ENCODE results near the gene AFF1.

The AFF1 gene

DNA sequence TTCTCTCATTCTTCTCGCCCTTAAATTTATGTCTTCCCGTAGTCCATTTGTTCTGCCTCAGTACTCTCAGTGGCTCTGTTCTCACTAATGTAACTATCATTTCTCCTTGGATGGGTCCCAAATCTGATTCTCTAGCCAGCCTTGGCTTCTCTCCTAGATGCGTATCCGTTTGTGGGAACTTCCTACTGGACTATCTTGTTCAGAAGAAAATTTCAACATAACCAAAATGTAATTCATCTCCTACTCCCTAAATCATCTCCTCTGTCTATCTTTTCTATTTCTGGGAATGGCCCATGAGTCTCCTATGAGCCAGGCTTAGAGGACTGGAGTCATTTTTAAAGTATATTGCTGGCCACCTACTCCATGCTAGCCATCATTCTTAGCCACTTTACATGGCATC lies 38.2 kb upstream of the AFF1 start:
- no peak overlapping the region for H2AK5ac ChIP-seq (ENCODE audit: low read depth, low read length)
- H3K27ac ChIP-seq (replicated peaks; ENCODE audit: low read length), result no peak overlapping the region
- H3K4ac ChIP-seq (ENCODE audit: low read length), result no peak overlapping the region
- no peak overlapping the region for H3K14ac ChIP-seq (ENCODE audit: low read length)
- H3K9me3 ChIP-seq (replicated peaks in 1 of 2; ENCODE audit: control insufficient read depth in 2 of 2, insufficient read depth in 1 of 2, low read depth in 1 of 2, low read length in 2 of 2), result no peaks in the 10 kb centered on the region
- peaks cover 2 to 8% of the 10 kb centered on the region in 2 donors for H3K4me1 ChIP-seq (ENCODE audit: control insufficient read depth in 2 of 2, insufficient read depth in 1 of 2, low read depth in 1 of 2, low read length in 2 of 2)
- H3K27me3 ChIP-seq (ENCODE audit: control insufficient read depth in 3 of 3, insufficient read depth in 3 of 3, low read depth in 1 of 3, low read length in 3 of 3), result no peaks in the 10 kb centered on the region
- no peak overlapping the region for H3K9ac ChIP-seq (ENCODE audit: low read depth, low read length, poor library complexity)
- H3K4me2 ChIP-seq (ENCODE audit: insufficient read depth, low read length, poor library complexity, severe bottlenecking), result no peak overlapping the region
- H2BK5ac ChIP-seq (ENCODE audit: low read length), result no peak overlapping the region
- DNase-seq (ENCODE audit: low spot score), result no peak
- no peak overlapping the region for H2BK12ac ChIP-seq (ENCODE audit: low read length)
- H3K23ac ChIP-seq (ENCODE audit: low read depth, low read length, poor library complexity), result no peak overlapping the region
- no peaks in the 10 kb centered on the region for H3K36me3 ChIP-seq (replicated peaks in 1 of 2; ENCODE audit: control insufficient read depth in 2 of 2, insufficient read depth in 2 of 2, low read length in 2 of 2)
- no peaks in the 10 kb centered on the region for H3K79me1 ChIP-seq (ENCODE audit: low read depth, low read length)
- no CpG with 5 or more reads among the region's 4 CpGs for WGBS, 2 donors (ENCODE audit: extremely low coverage in 2 of 2, insufficient read length in 2 of 2, insufficient replicate concordance in 1 of 2)
- H4K91ac ChIP-seq (ENCODE audit: low read depth, low read length, poor library complexity), result no peak overlapping the region
- H3K18ac ChIP-seq (ENCODE audit: low read length), result no peak overlapping the region
- no peak overlapping the region for H2BK15ac ChIP-seq (ENCODE audit: low read length)
- H2AFZ ChIP-seq (ENCODE audit: low read length), result no peak overlapping the region
- no peak overlapping the region for H4K8ac ChIP-seq (ENCODE audit: low read depth, low read length)
- no peak overlapping the region for H3K4me3 ChIP-seq (ENCODE audit: low read length in 2 of 2)
- no peak overlapping the region for H2BK120ac ChIP-seq (ENCODE audit: low read depth, low read length)

DNA sequence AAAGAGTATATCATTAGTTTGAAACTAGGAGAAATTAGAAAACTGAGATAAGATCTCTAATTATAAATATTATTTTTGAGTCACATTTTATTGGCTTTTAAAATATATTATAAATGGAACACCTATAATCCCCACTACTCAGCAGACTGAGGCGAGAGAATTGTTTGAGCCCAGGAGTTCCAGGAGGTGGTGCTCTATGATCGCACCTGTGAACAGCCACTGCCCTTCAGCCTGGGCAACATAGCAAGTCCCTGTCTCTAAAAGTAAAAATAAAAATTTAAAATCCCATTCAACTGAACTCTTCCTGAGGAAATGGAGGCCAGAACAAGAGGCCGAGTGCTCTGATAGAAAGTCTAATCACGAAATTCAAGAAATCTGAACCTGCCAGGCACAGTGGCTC lies 36.2 kb upstream of the AFF1 start:
- H3K4me1 ChIP-seq (ENCODE audit: control insufficient read depth in 2 of 2, insufficient read depth in 1 of 2, low read depth in 1 of 2, low read length in 2 of 2), result no peaks in the 10 kb centered on the region
- no peak overlapping the region for H2BK120ac ChIP-seq (ENCODE audit: low read depth, low read length)
- no peak overlapping the region for H3K14ac ChIP-seq (ENCODE audit: low read length)
- H3K27ac ChIP-seq (replicated peaks; ENCODE audit: low read length), result no peak overlapping the region
- no peak overlapping the region for H4K8ac ChIP-seq (ENCODE audit: low read depth, low read length)
- no CpG with 5 or more reads among the region's 4 CpGs for WGBS, 2 donors (ENCODE audit: extremely low coverage in 2 of 2, insufficient read length in 2 of 2, insufficient replicate concordance in 1 of 2)
- DNase-seq (ENCODE audit: low spot score), result no peak
- H3K23ac ChIP-seq (ENCODE audit: low read depth, low read length, poor library complexity), result no peak overlapping the region
- no peaks in the 10 kb centered on the region for H3K79me1 ChIP-seq (ENCODE audit: low read depth, low read length)
- H4K91ac ChIP-seq (ENCODE audit: low read depth, low read length, poor library complexity), result no peak overlapping the region
- no peak overlapping the region for H3K4ac ChIP-seq (ENCODE audit: low read length)
- H3K9me3 ChIP-seq (replicated peaks in 1 of 2; ENCODE audit: control insufficient read depth in 2 of 2, insufficient read depth in 1 of 2, low read depth in 1 of 2, low read length in 2 of 2), result no peaks in the 10 kb centered on the region
- H3K36me3 ChIP-seq (replicated peaks in 1 of 2; ENCODE audit: control insufficient read depth in 2 of 2, insufficient read depth in 2 of 2, low read length in 2 of 2), result no peaks in the 10 kb centered on the region
- H2AFZ ChIP-seq (ENCODE audit: low read length), result no peak overlapping the region
- no peak overlapping the region for H3K9ac ChIP-seq (ENCODE audit: low read depth, low read length, poor library complexity)
- H3K4me3 ChIP-seq (ENCODE audit: low read length in 2 of 2), result no peak overlapping the region
- no peak overlapping the region for H2AK5ac ChIP-seq (ENCODE audit: low read depth, low read length)
- H2BK12ac ChIP-seq (ENCODE audit: low read length), result no peak overlapping the region
- no peak overlapping the region for H3K4me2 ChIP-seq (ENCODE audit: insufficient read depth, low read length, poor library complexity, severe bottlenecking)
- no peak overlapping the region for H2BK15ac ChIP-seq (ENCODE audit: low read length)
- H3K27me3 ChIP-seq (ENCODE audit: control insufficient read depth in 3 of 3, insufficient read depth in 3 of 3, low read depth in 1 of 3, low read length in 3 of 3), result no peaks in the 10 kb centered on the region
- no peak overlapping the region for H3K18ac ChIP-seq (ENCODE audit: low read length)
- no peak overlapping the region for H2BK5ac ChIP-seq (ENCODE audit: low read length)

DNA sequence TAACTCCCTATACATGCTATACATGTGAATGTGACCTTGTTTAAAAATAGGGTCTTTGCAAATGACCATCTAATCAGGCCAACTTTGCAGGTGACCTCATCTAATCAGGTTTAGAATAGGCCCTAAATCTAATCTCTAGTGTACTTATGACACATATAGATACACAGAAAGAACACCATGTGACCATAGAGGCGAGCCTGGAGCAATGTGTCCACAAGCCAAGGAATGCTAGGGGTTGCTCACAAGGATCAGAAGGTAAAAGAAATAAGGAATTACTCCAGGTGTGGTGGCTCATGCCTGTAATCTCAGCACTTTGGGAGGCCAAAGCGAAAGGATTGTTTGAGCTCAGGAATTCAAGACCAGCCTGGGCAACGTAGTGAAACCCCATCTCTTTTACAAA lies 32.9 kb upstream of the AFF1 start:
- no peak overlapping the region for H2BK5ac ChIP-seq (ENCODE audit: low read length)
- no peak overlapping the region for H3K4ac ChIP-seq (ENCODE audit: low read length)
- no peaks in the 10 kb centered on the region for H3K9me3 ChIP-seq (replicated peaks in 1 of 2; ENCODE audit: control insufficient read depth in 2 of 2, insufficient read depth in 1 of 2, low read depth in 1 of 2, low read length in 2 of 2)
- no peak overlapping the region for H3K18ac ChIP-seq (ENCODE audit: low read length)
- no peak overlapping the region for H2AFZ ChIP-seq (ENCODE audit: low read length)
- DNase-seq (ENCODE audit: low spot score), result no peak
- H3K23ac ChIP-seq (ENCODE audit: low read depth, low read length, poor library complexity), result no peak overlapping the region
- no CpG with 5 or more reads among the region's 3 CpGs for WGBS, 2 donors (ENCODE audit: extremely low coverage in 2 of 2, insufficient read length in 2 of 2, insufficient replicate concordance in 1 of 2)
- no peak overlapping the region for H3K27ac ChIP-seq (replicated peaks; ENCODE audit: low read length)
- no peaks in the 10 kb centered on the region for H3K36me3 ChIP-seq (replicated peaks in 1 of 2; ENCODE audit: control insufficient read depth in 2 of 2, insufficient read depth in 2 of 2, low read length in 2 of 2)
- no peak overlapping the region for H3K4me3 ChIP-seq (ENCODE audit: low read length in 2 of 2)
- H3K4me1 ChIP-seq (ENCODE audit: control insufficient read depth in 2 of 2, insufficient read depth in 1 of 2, low read depth in 1 of 2, low read length in 2 of 2), result no peaks in the 10 kb centered on the region
- H4K91ac ChIP-seq (ENCODE audit: low read depth, low read length, poor library complexity), result no peak overlapping the region
- no peak overlapping the region for H3K4me2 ChIP-seq (ENCODE audit: insufficient read depth, low read length, poor library complexity, severe bottlenecking)
- H2AK5ac ChIP-seq (ENCODE audit: low read depth, low read length), result no peak overlapping the region
- no peaks in the 10 kb centered on the region for H3K79me1 ChIP-seq (ENCODE audit: low read depth, low read length)
- no peaks in the 10 kb centered on the region for H3K27me3 ChIP-seq (ENCODE audit: control insufficient read depth in 3 of 3, insufficient read depth in 3 of 3, low read depth in 1 of 3, low read length in 3 of 3)
- H2BK120ac ChIP-seq (ENCODE audit: low read depth, low read length), result no peak overlapping the region
- no peak overlapping the region for H3K14ac ChIP-seq (ENCODE audit: low read length)
- H2BK12ac ChIP-seq (ENCODE audit: low read length), result no peak overlapping the region
- no peak overlapping the region for H2BK15ac ChIP-seq (ENCODE audit: low read length)
- no peak overlapping the region for H3K9ac ChIP-seq (ENCODE audit: low read depth, low read length, poor library complexity)
- H4K8ac ChIP-seq (ENCODE audit: low read depth, low read length), result no peak overlapping the region

DNA sequence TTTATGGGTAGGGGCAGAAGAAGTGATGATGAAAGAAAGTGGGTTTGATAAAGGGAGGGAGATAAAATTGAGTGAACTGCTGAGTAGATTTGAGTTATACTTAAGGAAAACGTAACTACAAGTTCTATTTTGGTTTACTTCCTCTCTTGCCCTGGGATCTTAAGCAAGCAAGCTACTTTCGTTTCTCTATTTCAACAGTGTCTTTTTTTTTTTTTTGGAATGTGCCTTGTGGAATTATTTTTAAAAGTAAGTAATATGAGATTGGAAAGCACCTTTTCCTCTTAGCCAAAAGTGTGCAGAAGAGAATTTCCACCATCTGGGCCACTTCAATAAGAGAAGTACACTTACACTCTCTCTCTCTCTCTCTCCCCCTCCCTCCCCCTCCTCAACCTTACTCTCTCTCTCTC lies 26.6 kb upstream of the AFF1 start:
- Histone ChIP-seq H3K9me3 (replicated peaks in 1 of 2; ENCODE audit: control insufficient read depth in 2 of 2, insufficient read depth in 1 of 2, low read depth in 1 of 2, low read length in 2 of 2) (no peaks in the 10 kb centered on the region), H3K27me3 (ENCODE audit: control insufficient read depth in 3 of 3, insufficient read depth in 3 of 3, low read depth in 1 of 3, low read length in 3 of 3) (no peaks in the 10 kb centered on the region), H2BK120ac (ENCODE audit: low read depth, low read length) (no peak overlapping the region), H3K23ac (ENCODE audit: low read depth, low read length, poor library complexity) (no peak overlapping the region), H3K36me3 (replicated peaks in 1 of 2; ENCODE audit: control insufficient read depth in 2 of 2, insufficient read depth in 2 of 2, low read length in 2 of 2) (no peaks in the 10 kb centered on the region), H3K79me1 (ENCODE audit: low read depth, low read length) (no peaks in the 10 kb centered on the region), H2AK5ac (ENCODE audit: low read depth, low read length) (no peak overlapping the region), H3K27ac (replicated peaks; ENCODE audit: low read length) (no peak overlapping the region), H3K9ac (ENCODE audit: low read depth, low read length, poor library complexity) (no peak overlapping the region), H2BK15ac (ENCODE audit: low read length) (no peak overlapping the region), H2BK5ac (ENCODE audit: low read length) (no peak overlapping the region), H2AFZ (ENCODE audit: low read length) (no peak overlapping the region), H3K18ac (ENCODE audit: low read length) (no peak overlapping the region), H3K4me3 (ENCODE audit: low read length in 2 of 2) (no peak overlapping the region), H4K8ac (ENCODE audit: low read depth, low read length) (no peak overlapping the region), H2BK12ac (ENCODE audit: low read length) (no peak overlapping the region), H3K4me2 (ENCODE audit: insufficient read depth, low read length, poor library complexity, severe bottlenecking) (no peak overlapping the region), H4K91ac (ENCODE audit: low read depth, low read length, poor library complexity) (no peak overlapping the region), H3K4me1 (ENCODE audit: control insufficient read depth in 2 of 2, insufficient read depth in 1 of 2, low read depth in 1 of 2, low read length in 2 of 2) (no peaks in the 10 kb centered on the region), H3K14ac (ENCODE audit: low read length) (no peak overlapping the region), H3K4ac (ENCODE audit: low read length) (no peak overlapping the region)
- WGBS, 2 donors (ENCODE audit: extremely low coverage in 2 of 2, insufficient read length in 2 of 2, insufficient replicate concordance in 1 of 2), result no CpG with 5 or more reads among the region's 2 CpGs
- DNase-seq (ENCODE audit: low spot score), result no peak
